Tibial nerve (tissue), 4 donors: ENCODE data around the gene TNS3. TPM values are rescaled to one million over a fixed set of nuclear protein-coding genes. Genes with fewer than 3 reads are reported as not detected.

ENCODE experiments used
- DNase-seq, 2 donors: peaks; one replicate each; pipeline ENCODE4 v3.0.0-alpha.2; 2019; ENCODE audit warnings: low spot score in 2 of 2
- H3K27ac ChIP-seq, 4 donors: fragments of 200-600 bp; sonication (generic) in 3 of 4; one replicate each; pipeline ENCODE4 v1.5.1; 2017 to 2019; ENCODE audit warnings: mild to moderate bottlenecking in 1 of 4
- H3K27me3 ChIP-seq, 2 donors: fragments of 200-600 bp; sonication (generic) in 1 of 2; one replicate each; pipeline versions ENCODE4 v1.5.1 to v1.6.0; 2017 to 2019
- H3K36me3 ChIP-seq, 3 donors: fragments of 200-600 bp; sonication (generic); one replicate each; pipeline ENCODE4 v1.5.1; 2018 to 2019
- H3K4me1 ChIP-seq, 4 donors: fragments of 200-600 bp; sonication (generic) in 3 of 4; one replicate each; pipeline ENCODE4 v1.5.1; 2017 to 2019
- H3K4me3 ChIP-seq, 4 donors: fragments of 200-600 bp; sonication (generic) in 3 of 4; one replicate each; pipeline ENCODE4 v1.5.1; 2017 to 2019; ENCODE audit warnings: mild to moderate bottlenecking in 1 of 4, moderate library complexity in 1 of 4
- H3K9me3 ChIP-seq, 4 donors: fragments of 200-600 bp; sonication (generic) in 3 of 4; one replicate each; pipeline ENCODE4 v1.5.1; 2017 to 2019
- CTCF ChIP-seq, 5 experiments: fragments of 200-600 bp in 3 of 5; fragments of 450-650 bp in 2 of 5; sonication (generic) in 3 of 5; IDR thresholded peaks; one replicate each; pipeline ENCODE4 v1.5.1; 2016 to 2019; ENCODE audit warnings: antibody characterized with exemption in 5 of 5, mild to moderate bottlenecking in 3 of 5, moderate library complexity in 2 of 5
- EP300 ChIP-seq, 2 donors: sonication (generic); formaldehyde crosslinking; IDR thresholded peaks; one replicate each; pipeline ENCODE4 v1.6.1; 2017; ENCODE audit warnings: antibody characterized with exemption in 2 of 2, mild to moderate bottlenecking in 1 of 2
- POLR2A ChIP-seq, 2 donors: fragments of 450-650 bp; IDR thresholded peaks; one replicate each; pipeline ENCODE4 v1.6.1; 2017; ENCODE audit warnings: antibody characterized with exemption in 2 of 2, mild to moderate bottlenecking in 2 of 2, moderate library complexity in 2 of 2
- WGBS, 2 donors: methylation state at CpG; one replicate each; pipeline ENCODE4 v1.1.5; 2018; 5-methylcytosine and 5-hydroxymethylcytosine counted together
- total RNA-seq, 4 donors: library from RNA; depleted of rRNA; stranded (reverse); fragments of >200 nt; gene quantifications; one replicate each; pipeline ENCODE4 v1.1.0, GENCODE V29; 2016

The TNS3 gene
- total RNA-seq, 4 donors from 2014 or later = 118 to 142 (median 133) TPM

GRCh38 chr7:47446871-47447466 is 134.9 kb downstream of the TNS3 start:
- peaks cover 0 to 72% (median 16%) of the 10 kb centered on the region in 4 donors for H3K4me1 ChIP-seq
- no peak overlapping the region for H3K4me3 ChIP-seq
- H3K36me3 ChIP-seq = no peaks in the 10 kb centered on the region
- no peaks in the 10 kb centered on the region for H3K27me3 ChIP-seq
- no peaks in the 10 kb centered on the region for H3K9me3 ChIP-seq
- peak overlapping the region in 1 of 4 donors; percentile 30 for H3K27ac ChIP-seq
- WGBS, 2 donors = 45 to 75% methylated on average over 9 of the region's 9 CpGs
- TF ChIP-seq EP300 (IDR thresholded peaks at IDR 0.05) = no peak
- TF ChIP-seq POLR2A (IDR thresholded peaks at IDR 0.05) = no peak
- no peak for TF ChIP-seq CTCF (IDR thresholded peaks at IDR 0.05)
- no peak for DNase-seq

GRCh38 chr7:47444376-47445098 is 137.4 kb downstream of the TNS3 start:
- H3K4me3 ChIP-seq = no peak overlapping the region
- H3K9me3 ChIP-seq = no peaks in the 10 kb centered on the region
- peak overlapping the region in 2 of 4 donors; percentile 31 to 36 for H3K27ac ChIP-seq
- peaks cover 0 to 12% (median 0%) of the 10 kb centered on the region in 3 donors for H3K36me3 ChIP-seq
- H3K27me3 ChIP-seq = no peaks in the 10 kb centered on the region
- H3K4me1 ChIP-seq = peaks cover 0 to 54% (median 16%) of the 10 kb centered on the region in 4 donors
- WGBS, 2 donors = 57 to 62% methylated on average over 14 of the region's 14 CpGs
- DNase-seq = peak in 1 of 2 donors; percentile 40
- TF ChIP-seq POLR2A (IDR thresholded peaks at IDR 0.05) = no peak
- TF ChIP-seq EP300 (IDR thresholded peaks at IDR 0.05) = no peak
- TF ChIP-seq CTCF (IDR thresholded peaks at IDR 0.05) = peak; percentile 40 to 68 (median 56)

- 67 to 77% methylated on average over 8 of the region's 8 CpGs for WGBS, 2 donors
- H3K27ac ChIP-seq = peak overlapping the region in 2 of 4 donors; percentile 17 to 49
- H3K4me3 ChIP-seq = no peak overlapping the region
- H3K36me3 ChIP-seq = peaks cover 0 to 27% (median 0%) of the 10 kb centered on the region in 3 donors
- no peaks in the 10 kb centered on the region for H3K27me3 ChIP-seq
- TF ChIP-seq EP300 (IDR thresholded peaks at IDR 0.05) (no peak), POLR2A (IDR thresholded peaks at IDR 0.05) (no peak), CTCF (IDR thresholded peaks at IDR 0.05) (no peak)
- no peak for DNase-seq
- no peaks in the 10 kb centered on the region for H3K9me3 ChIP-seq
- H3K4me1 ChIP-seq = peaks cover 0 to 52% (median 16%) of the 10 kb centered on the region in 4 donors
Measured at GRCh38 chr7:47443049-47443448, 138.9 kb downstream of the TNS3 start.

- DNase-seq = no peak
Measured at GRCh38 chr7:47442605-47442865, 139.4 kb downstream of the TNS3 start.

More at GRCh38 chr7:47442605-47442865, 139.4 kb downstream of the TNS3 start:
- Histone ChIP-seq H3K9me3 (no peaks in the 10 kb centered on the region), H3K27ac (peak overlapping the region in 2 of 4 donors; percentile 17 to 49), H3K4me3 (no peak overlapping the region), H3K27me3 (no peaks in the 10 kb centered on the region), H3K36me3 (peaks cover 0 to 31% (median 0%) of the 10 kb centered on the region in 3 donors), H3K4me1 (peaks cover 0 to 48% (median 16%) of the 10 kb centered on the region in 4 donors)
- TF ChIP-seq POLR2A (IDR thresholded peaks at IDR 0.05) = no peak
- TF ChIP-seq CTCF (IDR thresholded peaks at IDR 0.05) = no peak
- no peak for TF ChIP-seq EP300 (IDR thresholded peaks at IDR 0.05)
- WGBS, 2 donors = 89 to 92% methylated on average over 4 of the region's 4 CpGs
